ENCODE data around the gene RNF2.

DNA sequence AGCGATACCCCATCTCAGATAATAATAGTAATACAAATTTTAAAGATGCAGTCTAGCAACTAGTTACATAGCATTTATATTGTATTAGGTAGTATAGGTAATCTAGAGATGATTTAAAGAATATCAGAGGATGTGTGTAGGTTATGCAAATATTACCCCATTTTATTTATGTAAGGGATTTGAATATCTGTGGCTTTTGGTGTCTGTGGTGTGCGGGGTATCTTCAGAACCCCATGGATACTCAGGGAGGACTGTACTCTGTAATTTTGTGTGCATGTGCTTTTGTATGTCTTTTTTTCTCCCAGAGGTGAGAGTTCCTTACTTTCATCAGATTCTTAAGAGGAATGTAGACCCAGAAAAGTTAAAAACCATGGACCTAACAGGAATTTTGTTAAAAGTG lies 12.8 kb downstream of the RNF2 start:
- TF ChIP-seq, protein P1, sequence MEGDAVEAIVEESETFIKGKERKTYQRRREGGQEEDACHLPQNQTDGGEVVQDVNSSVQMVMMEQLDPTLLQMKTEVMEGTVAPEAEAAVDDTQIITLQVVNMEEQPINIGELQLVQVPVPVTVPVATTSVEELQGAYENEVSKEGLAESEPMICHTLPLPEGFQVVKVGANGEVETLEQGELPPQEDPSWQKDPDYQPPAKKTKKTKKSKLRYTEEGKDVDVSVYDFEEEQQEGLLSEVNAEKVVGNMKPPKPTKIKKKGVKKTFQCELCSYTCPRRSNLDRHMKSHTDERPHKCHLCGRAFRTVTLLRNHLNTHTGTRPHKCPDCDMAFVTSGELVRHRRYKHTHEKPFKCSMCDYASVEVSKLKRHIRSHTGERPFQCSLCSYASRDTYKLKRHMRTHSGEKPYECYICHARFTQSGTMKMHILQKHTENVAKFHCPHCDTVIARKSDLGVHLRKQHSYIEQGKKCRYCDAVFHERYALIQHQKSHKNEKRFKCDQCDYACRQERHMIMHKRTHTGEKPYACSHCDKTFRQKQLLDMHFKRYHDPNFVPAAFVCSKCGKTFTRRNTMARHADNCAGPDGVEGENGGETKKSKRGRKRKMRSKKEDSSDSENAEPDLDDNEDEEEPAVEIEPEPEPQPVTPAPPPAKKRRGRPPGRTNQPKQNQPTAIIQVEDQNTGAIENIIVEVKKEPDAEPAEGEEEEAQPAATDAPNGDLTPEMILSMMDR (IDR thresholded peaks at IDR 0.05; ENCODE audit: poor library complexity, severe bottlenecking) = no peak
- TF ChIP-seq POLR2AphosphoS5 (IDR thresholded peaks at IDR 0.05) = no peak
- no peak for TF ChIP-seq EP300 (conservative IDR thresholded peaks at IDR 0.05; ENCODE audit: poor library complexity, severe bottlenecking)
- no peak for TF ChIP-seq MXI1 (conservative IDR thresholded peaks at IDR 0.05; ENCODE audit: poor library complexity, severe bottlenecking)
- TF ChIP-seq EZH2 (IDR thresholded peaks at IDR 0.05; ENCODE audit: borderline replicate concordance, insufficient read depth, low read length, poor library complexity, severe bottlenecking) = no peak
- no peak for TF ChIP-seq TAF1 (IDR thresholded peaks at IDR 0.05; ENCODE audit: low read depth)
- no peak for TF ChIP-seq RAD21 (conservative IDR thresholded peaks at IDR 0.05)
- TF ChIP-seq, protein P2, sequence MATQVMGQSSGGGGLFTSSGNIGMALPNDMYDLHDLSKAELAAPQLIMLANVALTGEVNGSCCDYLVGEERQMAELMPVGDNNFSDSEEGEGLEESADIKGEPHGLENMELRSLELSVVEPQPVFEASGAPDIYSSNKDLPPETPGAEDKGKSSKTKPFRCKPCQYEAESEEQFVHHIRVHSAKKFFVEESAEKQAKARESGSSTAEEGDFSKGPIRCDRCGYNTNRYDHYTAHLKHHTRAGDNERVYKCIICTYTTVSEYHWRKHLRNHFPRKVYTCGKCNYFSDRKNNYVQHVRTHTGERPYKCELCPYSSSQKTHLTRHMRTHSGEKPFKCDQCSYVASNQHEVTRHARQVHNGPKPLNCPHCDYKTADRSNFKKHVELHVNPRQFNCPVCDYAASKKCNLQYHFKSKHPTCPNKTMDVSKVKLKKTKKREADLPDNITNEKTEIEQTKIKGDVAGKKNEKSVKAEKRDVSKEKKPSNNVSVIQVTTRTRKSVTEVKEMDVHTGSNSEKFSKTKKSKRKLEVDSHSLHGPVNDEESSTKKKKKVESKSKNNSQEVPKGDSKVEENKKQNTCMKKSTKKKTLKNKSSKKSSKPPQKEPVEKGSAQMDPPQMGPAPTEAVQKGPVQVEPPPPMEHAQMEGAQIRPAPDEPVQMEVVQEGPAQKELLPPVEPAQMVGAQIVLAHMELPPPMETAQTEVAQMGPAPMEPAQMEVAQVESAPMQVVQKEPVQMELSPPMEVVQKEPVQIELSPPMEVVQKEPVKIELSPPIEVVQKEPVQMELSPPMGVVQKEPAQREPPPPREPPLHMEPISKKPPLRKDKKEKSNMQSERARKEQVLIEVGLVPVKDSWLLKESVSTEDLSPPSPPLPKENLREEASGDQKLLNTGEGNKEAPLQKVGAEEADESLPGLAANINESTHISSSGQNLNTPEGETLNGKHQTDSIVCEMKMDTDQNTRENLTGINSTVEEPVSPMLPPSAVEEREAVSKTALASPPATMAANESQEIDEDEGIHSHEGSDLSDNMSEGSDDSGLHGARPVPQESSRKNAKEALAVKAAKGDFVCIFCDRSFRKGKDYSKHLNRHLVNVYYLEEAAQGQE (IDR thresholded peaks at IDR 0.05; ENCODE audit: borderline replicate concordance) = no peak
- TF ChIP-seq SMC3 (conservative IDR thresholded peaks at IDR 0.05; ENCODE audit: poor library complexity) = no peak
